Inferior parietal cortex (tissue), 1 donor: Measurements from ENCODE around the gene GSC2.
"Not testable (repeated sequence)": the region's sequence is repeated elsewhere in the genome, so short reads cannot be mapped to it uniquely, and the experiment has no call there.

ENCODE experiments used
- DNase-seq: peaks from one replicate; pipeline ENCODE4 v3.0.0-alpha.2; 2016; ENCODE audit errors: extremely low spot score

The GSC2 gene

GRCh38 chr22:19156109-19156508 lies 6.0 kb upstream of the GSC2 start:
- not testable (repeated sequence) for DNase-seq

DNA sequence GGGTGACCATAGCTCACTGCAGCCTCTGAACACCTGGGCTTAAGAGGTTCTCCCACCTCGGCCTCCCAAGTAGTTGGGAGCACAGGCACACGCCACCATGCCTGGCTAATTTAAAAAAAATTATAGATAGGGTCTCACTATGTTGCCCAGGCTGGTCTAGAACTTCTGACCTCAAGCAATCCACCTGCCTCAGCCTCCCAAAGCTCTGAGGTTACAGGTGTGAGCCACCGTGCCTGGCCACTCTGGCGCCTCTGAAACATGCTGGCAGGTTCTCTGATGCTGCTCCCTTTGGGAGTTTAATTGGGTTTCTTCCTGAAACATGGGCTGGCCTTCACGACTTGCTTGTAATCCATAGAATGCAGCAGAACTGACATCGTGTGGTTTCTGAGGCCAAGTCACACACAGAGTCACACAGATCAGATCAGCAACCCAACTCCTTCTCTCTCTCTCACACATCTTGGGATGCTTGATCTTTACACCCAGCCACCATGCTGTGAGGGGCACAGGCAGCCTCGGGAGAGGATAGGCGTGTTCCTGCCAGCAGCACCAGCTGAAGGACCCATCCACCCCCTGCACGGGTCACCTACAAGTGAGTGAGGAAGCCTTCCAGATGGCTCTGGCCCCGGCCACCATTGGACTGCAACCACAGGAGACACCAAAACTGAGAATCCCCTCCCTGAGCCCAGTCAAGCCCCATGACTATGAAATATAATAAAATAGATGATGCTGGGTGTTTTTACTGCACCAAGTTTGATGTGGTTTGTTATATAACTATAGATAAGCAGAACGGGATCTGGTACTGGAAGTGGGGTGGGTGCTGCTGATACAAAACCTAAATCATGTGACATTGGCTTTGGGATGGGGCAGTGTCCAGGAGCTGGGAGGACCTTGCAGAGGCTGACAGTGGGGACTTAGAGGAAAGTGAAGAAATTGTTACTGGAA lies 3.1 kb upstream of the GSC2 start:
- DNase-seq, result no peak

- DNase-seq, result no peak
Measured at GRCh38 chr22:19151329-19152191, 1.5 kb upstream of the GSC2 start.

- DNase-seq, result no peak
Measured at GRCh38 chr22:19150482-19151328, 613 bp upstream of the GSC2 start.

DNA sequence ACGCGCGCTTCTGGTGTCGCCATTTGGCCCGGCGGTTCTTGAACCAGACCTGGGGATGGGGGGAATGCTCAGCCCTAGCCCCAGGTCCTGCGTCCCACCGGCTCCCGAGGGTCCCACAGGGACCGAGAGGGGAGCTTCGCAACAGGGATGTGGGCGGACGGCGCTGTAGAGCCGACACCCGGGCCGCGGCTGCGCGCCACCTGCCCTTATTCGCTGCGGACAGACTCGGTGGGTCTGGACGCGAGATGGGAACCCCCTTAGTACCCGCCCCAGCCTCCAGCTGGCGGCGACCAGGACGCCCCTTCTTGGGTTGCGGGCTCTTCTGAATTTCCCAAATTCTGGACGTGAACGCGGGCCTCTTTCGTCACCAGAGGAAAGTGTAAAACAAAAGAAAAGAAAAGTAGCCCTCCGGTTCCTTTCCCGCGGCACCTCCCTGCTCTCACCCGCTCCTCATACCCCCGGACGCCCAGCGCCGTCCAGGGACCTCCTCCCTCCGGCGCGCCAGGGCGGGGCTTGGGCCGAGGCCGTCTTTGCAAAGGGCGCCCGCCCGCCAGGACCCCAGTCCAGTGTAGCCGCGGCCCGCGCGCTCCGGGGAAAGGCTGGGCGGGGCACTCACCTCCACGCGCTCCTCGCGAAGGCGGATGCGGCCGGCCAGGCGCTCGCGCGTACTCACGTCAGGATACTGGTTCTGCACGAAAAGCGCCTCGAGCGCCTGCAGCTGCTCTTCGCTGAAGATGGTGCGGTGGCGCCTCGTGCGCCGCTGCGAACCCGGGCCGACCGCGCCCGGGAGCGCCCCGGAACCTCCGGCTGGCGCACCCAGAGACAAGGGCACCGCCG lies 827 bp downstream of the GSC2 start:
- DNase-seq, result no peak

GRCh38 chr22:19148417-19149046 lies 1.6 kb downstream of the GSC2 start:
- no peak for DNase-seq

DNA sequence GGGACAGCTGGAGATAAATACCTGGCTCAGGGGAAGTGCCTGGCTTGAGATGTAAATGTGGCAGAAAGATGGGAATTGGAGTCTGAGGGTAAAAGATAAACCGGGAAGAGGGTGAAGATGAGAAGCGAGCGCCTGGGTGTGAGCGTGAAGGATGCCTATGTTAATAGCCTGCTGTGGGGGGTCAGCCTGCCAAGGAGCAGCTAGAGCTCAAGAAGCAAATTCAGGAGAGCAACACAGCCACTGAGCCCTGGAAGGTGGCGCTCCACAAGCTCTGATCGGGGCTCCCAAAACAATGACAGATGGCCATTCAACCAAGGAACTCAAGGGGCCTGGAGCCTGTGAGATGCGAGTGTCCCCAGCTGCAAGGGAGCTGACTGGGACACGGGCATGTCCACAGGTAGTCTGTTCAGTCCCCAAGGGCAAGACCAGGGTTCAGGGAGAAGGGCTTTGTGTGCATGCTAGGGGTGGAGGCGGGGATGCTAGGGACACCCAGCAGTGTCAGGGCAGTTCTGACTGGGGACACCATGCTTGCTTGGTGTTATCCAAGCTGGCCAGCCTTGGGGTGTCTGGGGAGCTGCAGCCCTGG lies 2.8 kb downstream of the GSC2 start:
- no peak for DNase-seq

GRCh38 chr22:19146215-19146968 lies 3.7 kb downstream of the GSC2 start:
- no peak for DNase-seq

- peak; percentile 10 for DNase-seq
Measured at GRCh38 chr22:19143967-19144400, 6.1 kb downstream of the GSC2 start.

GRCh38 chr22:19143212-19143611 lies 6.9 kb downstream of the GSC2 start:
- no peak for DNase-seq

- DNase-seq, result no peak
Measured at GRCh38 chr22:19142394-19142793, 7.7 kb downstream of the GSC2 start.

- DNase-seq, result no peak
Measured at GRCh38 chr22:19139974-19140373, 10.1 kb downstream of the GSC2 start.

GRCh38 chr22:19139001-19139356 lies 11.1 kb downstream of the GSC2 start:
- no peak for DNase-seq

- DNase-seq, result no peak
Measured at GRCh38 chr22:19138217-19139000, 11.7 kb downstream of the GSC2 start.

GRCh38 chr22:19137384-19138216 lies 12.5 kb downstream of the GSC2 start:
- no peak for DNase-seq

- DNase-seq, result no peak
Measured at GRCh38 chr22:19136915-19137314, 13.2 kb downstream of the GSC2 start.

DNA sequence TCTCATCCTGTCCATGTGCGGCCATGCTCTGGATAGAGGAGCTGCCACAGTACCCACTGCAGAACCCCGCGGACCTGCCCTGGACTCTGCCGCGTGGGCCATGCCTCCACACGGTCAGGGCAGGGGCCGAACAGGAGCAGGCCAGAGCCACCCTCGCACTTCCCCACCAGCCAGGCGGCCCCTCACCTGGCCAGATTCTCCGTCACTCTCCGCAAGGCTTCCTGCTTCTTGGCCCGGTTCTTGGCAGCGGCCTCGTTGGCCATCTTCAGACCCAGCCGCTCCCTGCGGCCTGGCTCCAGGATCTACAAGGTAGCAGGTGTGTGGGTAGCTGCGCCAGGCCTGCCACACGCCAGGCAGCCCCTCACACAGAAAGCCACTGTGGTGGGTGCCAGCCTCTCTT lies 15.2 kb downstream of the GSC2 start:
- DNase-seq, result no peak
